GM21515 (cell line): ENCODE data around the gene ARHGAP10.

ENCODE experiments used
- ATAC-seq: cut with Tn5 transposase; IDR thresholded peaks from one replicate; pipeline ENCODE4 v1.9.1; 2021; ENCODE audit not compliant: unreplicated experiment

The ARHGAP10 gene

GRCh38 chr4:148017801-148018200 lies 285.9 kb downstream of the ARHGAP10 start:
- ATAC-seq, result no peak

- ATAC-seq, result no peak
Measured at GRCh38 chr4:148021686-148022085, 289.8 kb downstream of the ARHGAP10 start.

GRCh38 chr4:148022975-148023374 lies 291.1 kb downstream of the ARHGAP10 start:
- ATAC-seq, result no peak

DNA sequence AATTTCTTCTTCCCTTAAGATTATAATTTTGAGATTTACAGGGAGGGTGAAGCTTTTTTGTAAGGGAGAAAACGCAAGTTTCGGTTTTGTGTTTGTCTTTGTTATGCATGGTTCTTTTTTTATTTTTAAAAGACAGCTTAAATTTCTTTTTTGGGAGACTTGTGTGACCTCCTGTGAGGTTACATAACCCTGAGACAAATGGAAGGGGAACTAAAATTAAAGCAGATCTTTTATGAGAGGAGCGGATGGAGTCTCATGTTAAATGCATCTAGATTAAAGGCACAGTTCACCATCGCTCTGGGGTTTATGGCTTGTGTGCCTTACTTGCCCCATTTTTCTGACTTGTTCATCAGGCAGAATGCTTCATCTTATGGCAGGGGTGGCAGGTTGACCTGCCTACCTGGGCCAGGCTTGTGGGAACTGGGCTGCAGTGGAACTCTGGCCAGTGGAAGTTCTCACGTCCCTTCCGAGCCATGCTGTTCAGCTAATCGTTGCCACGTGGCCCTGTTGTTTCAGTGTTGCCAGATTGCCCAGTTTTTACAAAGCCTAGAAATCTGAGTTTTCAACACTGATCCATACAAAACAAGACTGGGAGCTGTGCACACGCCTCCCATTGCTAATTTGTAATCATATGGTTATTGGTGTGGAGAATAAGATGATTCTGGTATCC lies 291.8 kb downstream of the ARHGAP10 start:
- ATAC-seq, result no peak

DNA sequence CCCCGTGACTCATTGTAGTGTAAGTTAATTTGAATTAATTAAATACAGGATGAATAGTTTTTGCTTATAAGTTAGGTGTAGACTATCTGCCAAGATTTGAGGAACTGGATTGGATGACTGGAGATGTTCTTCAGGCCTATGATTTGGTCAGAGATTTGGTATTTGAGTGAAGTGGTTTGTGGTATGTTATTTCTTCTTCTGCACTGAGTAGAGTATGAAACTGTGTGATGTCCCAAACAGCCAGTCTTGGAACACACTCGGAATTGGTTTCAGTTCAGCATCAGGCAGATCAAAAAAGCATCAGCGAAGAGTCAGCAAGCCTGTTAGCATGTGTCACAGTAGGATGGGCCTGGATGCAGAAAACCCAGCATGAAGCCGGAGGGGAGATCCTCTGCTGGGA lies 294.1 kb downstream of the ARHGAP10 start:
- no peak for ATAC-seq

DNA sequence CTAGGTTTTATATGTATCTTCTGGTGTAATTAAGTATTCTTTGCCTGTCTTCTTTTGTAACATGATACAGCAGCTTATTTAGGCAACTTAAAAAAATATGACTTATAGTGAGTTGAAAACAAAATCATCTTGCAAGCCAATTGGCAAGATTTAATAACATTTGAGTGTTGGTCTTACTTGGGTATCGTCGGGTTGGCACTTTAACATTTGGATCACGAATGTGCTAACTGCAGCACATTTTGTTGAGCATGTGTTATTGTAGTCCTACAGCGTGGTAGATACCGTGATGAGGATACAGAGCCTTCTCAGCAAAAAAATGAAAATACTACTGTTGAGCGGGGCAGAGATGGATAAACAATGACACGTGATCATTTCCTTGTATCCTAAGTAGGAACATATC lies 295.3 kb downstream of the ARHGAP10 start:
- ATAC-seq, result no peak

DNA sequence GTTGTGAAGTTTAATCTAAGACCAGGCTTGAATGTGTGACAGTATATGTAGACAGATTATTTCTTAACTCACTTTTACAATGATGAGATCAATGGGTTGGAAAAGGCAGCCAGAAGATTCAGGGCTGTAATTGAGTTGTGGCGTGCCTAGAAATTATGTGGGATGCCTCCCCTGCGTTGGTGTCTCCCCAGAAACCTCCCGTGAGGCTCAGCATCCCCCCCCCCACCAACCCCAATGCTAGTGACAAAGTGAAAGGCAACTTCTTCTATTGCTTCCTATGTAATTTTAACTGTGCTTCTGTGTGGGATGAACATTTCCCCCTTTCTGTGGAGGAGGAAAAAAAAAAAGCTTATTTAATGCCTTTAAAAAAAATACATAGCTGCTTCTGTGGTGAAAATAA lies 297.9 kb downstream of the ARHGAP10 start:
- no peak for ATAC-seq

DNA sequence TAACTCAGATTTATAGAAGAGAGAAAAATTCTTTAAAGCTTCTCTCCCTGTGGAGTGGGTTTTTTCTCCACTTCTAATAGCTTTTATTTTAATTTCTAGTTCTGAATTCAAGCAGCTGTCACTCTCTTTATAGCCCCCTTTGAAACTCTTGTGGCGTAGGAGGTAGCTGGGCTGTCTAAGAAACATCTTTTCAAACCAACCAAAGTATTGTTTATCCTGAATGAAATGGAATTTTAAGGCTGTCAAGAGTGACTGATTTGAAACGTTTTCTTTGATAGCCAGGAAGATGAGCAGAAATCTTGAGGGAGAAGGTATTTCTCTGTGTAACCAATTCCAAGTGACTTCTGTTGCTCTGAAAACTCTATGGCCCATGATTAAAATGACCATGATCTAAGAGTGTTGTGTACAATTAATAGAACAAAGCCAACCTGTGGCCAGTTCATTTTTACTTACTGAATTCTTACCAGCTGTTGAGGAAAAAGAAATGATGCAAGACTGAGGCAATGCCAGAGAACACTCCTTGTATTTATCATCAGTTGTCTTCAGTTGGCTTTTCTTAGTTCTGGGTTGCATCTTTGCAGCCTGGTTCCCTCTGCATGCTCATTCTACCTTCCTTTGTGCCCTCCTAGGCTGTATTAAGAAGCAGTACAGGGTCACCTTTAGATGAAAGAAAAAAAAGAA lies 298.4 kb downstream of the ARHGAP10 start:
- ATAC-seq, result no peak

- ATAC-seq, result no peak
Measured at GRCh38 chr4:148034813-148035212, 302.9 kb downstream of the ARHGAP10 start.

DNA sequence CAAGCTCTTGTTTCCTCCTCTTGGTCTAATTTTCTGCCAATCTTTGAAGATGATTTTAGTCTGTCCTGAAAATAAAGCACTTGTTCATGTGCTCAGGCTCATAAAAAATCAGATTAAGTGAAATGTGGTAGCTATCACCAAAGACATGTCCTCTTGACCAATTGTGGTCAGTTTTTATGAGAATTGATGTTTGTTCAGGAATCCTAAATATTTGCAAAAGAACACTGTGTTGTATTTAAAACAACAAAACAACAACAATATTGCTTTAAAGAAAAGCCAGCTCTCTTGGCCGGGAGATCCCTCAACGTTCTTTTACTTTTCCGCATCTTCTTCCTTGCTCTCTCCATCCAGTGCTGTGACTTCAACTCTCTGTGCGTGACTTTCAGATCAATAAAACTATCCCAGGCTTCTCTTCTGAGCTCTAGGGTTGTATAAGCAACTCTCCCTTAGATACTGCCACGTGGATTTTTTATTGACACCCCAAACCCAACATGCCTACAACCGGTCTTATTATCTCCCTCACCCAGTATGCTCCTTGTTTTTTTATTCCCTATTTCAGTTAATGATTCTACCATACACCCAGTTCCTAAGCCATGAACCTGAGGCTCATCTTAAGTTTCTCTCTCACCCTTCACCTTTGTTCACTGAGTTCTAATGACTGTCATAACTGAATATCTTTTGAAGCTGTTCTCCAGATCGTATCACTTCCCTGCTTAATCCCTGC lies 309.9 kb downstream of the ARHGAP10 start:
- no peak for ATAC-seq

GRCh38 chr4:148044089-148044911 lies 312.4 kb downstream of the ARHGAP10 start:
- ATAC-seq, result no peak

GRCh38 chr4:148044912-148045352 lies 313.0 kb downstream of the ARHGAP10 start:
- peak; percentile 96 for ATAC-seq

DNA sequence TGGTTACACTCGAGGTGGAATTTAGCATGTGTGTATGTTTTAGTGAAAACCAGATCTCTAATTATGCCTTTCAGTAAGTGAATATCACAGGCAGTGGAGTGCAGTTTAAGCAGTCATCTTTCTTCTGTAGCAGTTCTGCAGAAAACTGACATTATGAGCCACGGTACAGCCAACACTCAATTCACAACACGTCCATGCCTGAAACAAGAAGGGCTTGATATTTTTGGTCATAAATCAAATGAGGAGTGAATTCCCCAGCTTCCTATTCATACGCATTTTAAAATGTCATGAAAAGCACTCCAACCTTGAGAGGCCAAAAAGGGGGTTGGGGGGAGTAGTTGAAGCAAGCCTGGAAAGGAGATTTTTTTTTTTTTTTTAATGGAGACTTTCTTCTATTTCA lies 316.7 kb downstream of the ARHGAP10 start:
- ATAC-seq, result no peak

- ATAC-seq, result no peak
Measured at GRCh38 chr4:148051403-148051802, 319.5 kb downstream of the ARHGAP10 start.

DNA sequence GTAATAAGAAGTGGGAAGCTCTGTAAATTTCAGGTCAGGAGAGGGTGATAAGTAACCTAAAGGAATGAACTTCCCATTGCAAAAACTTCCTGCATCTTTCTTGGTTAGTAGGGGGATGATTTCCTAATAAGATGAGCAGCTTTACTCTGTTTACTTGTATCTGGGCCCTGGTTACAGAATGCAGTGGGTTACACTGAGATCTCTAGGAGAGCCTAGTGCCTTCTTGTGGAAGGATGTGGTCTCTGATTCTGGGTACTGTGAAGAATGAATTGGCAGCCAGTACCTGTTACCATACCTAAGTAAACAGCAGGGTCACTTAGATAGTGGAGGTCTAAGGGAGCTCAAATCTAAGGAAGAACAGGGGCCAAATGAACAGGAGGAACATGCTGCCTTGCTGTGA lies 320.6 kb downstream of the ARHGAP10 start:
- no peak for ATAC-seq

DNA sequence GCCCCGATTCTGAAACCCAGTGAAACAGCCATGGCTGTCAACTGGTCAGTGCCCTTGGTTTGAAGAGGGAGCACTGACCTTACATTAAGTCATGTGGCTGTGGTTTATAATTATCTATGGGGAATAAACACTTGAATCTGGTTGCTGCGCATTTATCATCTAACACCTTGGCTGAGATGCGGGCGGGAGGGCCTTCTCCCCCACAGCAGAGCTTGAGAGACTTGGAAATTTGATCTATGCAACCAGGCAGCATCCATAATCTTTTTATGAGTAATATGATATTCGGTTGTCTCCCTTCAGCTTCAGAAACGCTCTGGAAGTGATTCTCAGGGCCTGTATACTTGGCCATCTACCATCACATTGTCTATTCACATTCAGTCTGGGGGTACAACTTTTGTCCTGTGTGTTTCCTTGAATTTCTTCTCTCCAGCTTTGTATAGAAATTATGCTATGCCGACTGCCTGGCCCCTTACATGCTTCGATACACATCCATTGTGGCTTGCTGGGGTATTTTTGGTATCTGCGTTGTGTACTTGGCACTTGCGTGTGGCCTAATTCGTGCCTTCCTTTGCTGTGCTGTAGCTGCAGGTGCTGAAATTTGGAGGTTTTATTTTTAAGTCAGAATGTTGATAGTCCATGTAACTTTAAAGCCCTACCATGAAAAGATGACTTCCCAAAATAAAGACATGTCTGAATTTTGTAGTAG lies 321.6 kb downstream of the ARHGAP10 start:
- ATAC-seq, result no peak

GRCh38 chr4:148054275-148054674 lies 322.4 kb downstream of the ARHGAP10 start:
- no peak for ATAC-seq

DNA sequence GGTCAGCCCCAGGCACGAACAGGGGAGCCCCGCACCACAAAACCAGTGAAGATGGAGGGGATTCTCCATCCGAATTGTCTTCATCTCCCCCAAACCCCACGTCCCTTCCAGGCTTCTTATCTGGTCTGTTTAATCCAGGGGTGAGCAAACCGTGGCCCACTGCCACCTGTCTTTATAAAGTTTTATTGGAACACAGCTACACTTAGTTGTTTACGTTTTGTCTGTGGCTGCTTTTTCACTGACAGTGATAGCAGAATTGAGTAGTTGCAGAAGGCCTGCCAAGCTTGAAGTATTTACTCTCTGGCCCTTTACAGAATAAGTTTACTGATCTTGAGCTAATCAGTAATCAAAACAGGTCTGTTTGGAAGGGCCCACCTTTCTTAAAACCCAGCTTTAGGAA lies 324.0 kb downstream of the ARHGAP10 start:
- no peak for ATAC-seq

- ATAC-seq, result peak; percentile 84
Measured at GRCh38 chr4:148056879-148057278, 325.0 kb downstream of the ARHGAP10 start.

- ATAC-seq, result peak; percentile 42
Measured at GRCh38 chr4:148057516-148057915, 325.6 kb downstream of the ARHGAP10 start.
